SU-DHL-6 (cell line): ENCODE data around the gene TRPM7.

Experiments
- H2AFZ ChIP-seq: fragments of 200-600 bp; sonication (generic); 2 replicates; pipeline ENCODE4 v1.6.1; 2014; ENCODE audit warnings: low read depth, mild to moderate bottlenecking, moderate library complexity, mixed read lengths, antibody characterized with exemption, low read length; ENCODE audit not compliant: severe bottlenecking
- H3F3A ChIP-seq: fragments of 200-600 bp; shearing (Covaris generic); 2 replicates; pipeline ENCODE4 v1.6.0; 2016; ENCODE audit warnings: antibody characterized with exemption, mild to moderate bottlenecking; ENCODE audit not compliant: insufficient read depth
- H3K27ac ChIP-seq: fragments of 200-600 bp; sonication (generic); 2 replicates; pipeline ENCODE4 v1.5.1; 2016; ENCODE audit warnings: low read depth, mild to moderate bottlenecking, low read length, moderate library complexity, mixed read lengths
- H3K27me3 ChIP-seq: fragments of 200-600 bp; sonication (generic), shearing (Covaris generic); 2 replicates; pipeline ENCODE4 v1.6.0; 2014; ENCODE audit warnings: mild to moderate bottlenecking, low read length
- H3K36me3 ChIP-seq: fragments of 200-600 bp; sonication (generic); 2 replicates; pipeline ENCODE4 v1.6.1; 2014; ENCODE audit warnings: mild to moderate bottlenecking, low read length, mixed read lengths
- H3K4me2 ChIP-seq: fragments of 300-600, 200-600 bp; shearing (Covaris generic), sonication (generic); 2 replicates; pipeline ENCODE4 v1.6.0; 2014; ENCODE audit warnings: low read length, low read depth, mild to moderate bottlenecking; ENCODE audit not compliant: poor library complexity, severe bottlenecking
- H3K4me3 ChIP-seq: fragments of 200-600 bp; sonication (generic); 2 replicates; pipeline ENCODE4 v1.5.1; 2014; ENCODE audit warnings: antibody characterized with exemption, low read length, mild to moderate bottlenecking, mixed read lengths; ENCODE audit not compliant: insufficient read depth, poor library complexity, severe bottlenecking
- H3K79me2 ChIP-seq: fragments of 200-600 bp; sonication (generic); 2 replicates; pipeline ENCODE4 v1.6.1; 2014; ENCODE audit warnings: mild to moderate bottlenecking, low read length, moderate library complexity; ENCODE audit not compliant: insufficient read depth
- H3K9ac ChIP-seq: fragments of 200-600 bp; sonication (generic); 2 replicates; pipeline ENCODE4 v1.7.0; 2014; ENCODE audit warnings: mild to moderate bottlenecking, low read length
- H3K9me2 ChIP-seq: fragments of 200-600 bp; sonication (generic); replicated peaks from 2 replicates; pipeline ENCODE4 v1.6.1; 2014; ENCODE audit warnings: low read length; ENCODE audit not compliant: insufficient read depth
- H3K9me3 ChIP-seq: fragments of 200-600 bp; sonication (generic); 2 replicates; pipeline ENCODE4 v1.6.1; 2014; ENCODE audit warnings: low read length, mixed read lengths; ENCODE audit not compliant: insufficient read depth
- H4K20me1 ChIP-seq: fragments of 200-600 bp; sonication (generic); 2 replicates; pipeline ENCODE4 v1.6.1; 2014; ENCODE audit warnings: low read depth, mild to moderate bottlenecking, antibody characterized with exemption, low read length, moderate library complexity, mixed read lengths
- EZH2phosphoT487 ChIP-seq: fragments of 200-600 bp; sonication (generic), shearing (Covaris generic); conservative IDR thresholded peaks from 2 replicates; pipeline ENCODE4 v1.6.1; 2018; ENCODE audit warnings: mild to moderate bottlenecking, antibody characterized with exemption, low read length, moderate library complexity, mixed read lengths
- TF ChIP-seq, protein P1 (sequence below): fragments of 200-600 bp; sonication (generic); IDR thresholded peaks from one replicate; pipeline ENCODE4 v1.5.1; 2017; ENCODE audit warnings: antibody characterized with exemption, mild to moderate bottlenecking, low read length, moderate library complexity; ENCODE audit not compliant: insufficient read depth, poor library complexity, severe bottlenecking

The TRPM7 gene

DNA sequence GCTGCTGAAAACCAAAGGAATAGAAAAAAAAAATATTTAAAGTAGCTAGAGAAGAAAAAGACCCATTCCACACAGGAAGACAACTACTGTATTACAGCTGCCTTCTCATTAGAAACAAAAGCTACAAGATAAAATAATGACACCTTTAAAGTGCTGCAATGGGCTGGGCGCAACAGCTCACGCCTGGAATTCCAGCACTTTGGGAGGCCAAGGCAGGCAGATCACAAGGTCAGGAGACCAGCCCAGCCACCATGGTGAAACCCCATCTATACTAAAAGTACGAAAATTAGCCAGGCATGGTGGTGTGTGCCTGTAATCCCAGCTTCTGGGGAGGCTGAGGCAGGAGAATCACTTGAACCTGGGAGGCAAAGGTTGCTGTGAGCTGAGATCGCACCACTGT is 31.0 kb downstream of the TRPM7 start:
- Histone ChIP-seq H3K9me2 (no peaks in the 10 kb centered on the region), H3F3A (peaks cover 10% of the 10 kb centered on the region; the same call in 1 of the 2 replicates), H3K9me3 (no peaks in the 10 kb centered on the region), H3K9ac (no peak overlapping the region), H3K79me2 (no peaks in the 10 kb centered on the region), H4K20me1 (no peaks in the 10 kb centered on the region), H3K36me3 (peaks cover 21% of the 10 kb centered on the region), H3K4me3 (no peak overlapping the region), H2AFZ (no peak overlapping the region), H3K4me2 (no peak overlapping the region), H3K27me3 (no peaks in the 10 kb centered on the region), H3K27ac (no peak overlapping the region)
- no peak for TF ChIP-seq EZH2phosphoT487

DNA sequence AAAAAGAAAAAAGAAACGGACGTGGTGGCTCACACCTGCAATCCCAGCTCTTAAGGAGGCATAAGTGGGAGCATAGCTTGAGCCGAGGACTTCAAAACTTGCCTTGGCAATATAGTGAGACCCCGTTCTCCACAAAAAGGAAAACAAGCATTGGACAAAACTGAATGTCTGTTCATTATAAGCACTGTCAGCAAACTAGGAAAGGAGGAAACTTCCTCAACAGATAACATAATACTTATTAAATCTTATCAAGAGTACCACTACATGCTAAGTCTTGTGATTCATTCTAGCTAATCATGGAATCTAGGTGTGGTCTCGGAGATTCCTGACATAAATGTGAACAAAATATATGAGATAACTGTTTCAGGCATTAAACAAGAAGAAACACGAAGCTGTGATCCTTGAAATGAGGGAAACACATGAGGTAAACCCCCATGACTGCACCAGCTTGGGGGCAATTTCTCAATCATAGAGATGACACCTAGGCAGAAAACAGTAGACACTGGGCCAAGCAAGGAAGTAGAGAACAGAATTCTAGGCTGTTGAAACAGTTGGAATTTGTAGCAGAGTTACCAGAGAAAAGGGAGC is 33.3 kb downstream of the TRPM7 start:
- H3F3A ChIP-seq: 0 out of 2 replicates have a peak, but pooled peaks cover 7% of the 10 kb centered on the region
- H2AFZ ChIP-seq: no peak overlapping the region
- no peak overlapping the region for H3K4me2 ChIP-seq
- no peak overlapping the region for H3K27ac ChIP-seq
- H3K79me2 ChIP-seq: no peaks in the 10 kb centered on the region; the same call in 1 of the 2 replicates
- H3K9me3 ChIP-seq: no peaks in the 10 kb centered on the region
- H3K27me3 ChIP-seq: no peaks in the 10 kb centered on the region
- TF ChIP-seq, protein P1, sequence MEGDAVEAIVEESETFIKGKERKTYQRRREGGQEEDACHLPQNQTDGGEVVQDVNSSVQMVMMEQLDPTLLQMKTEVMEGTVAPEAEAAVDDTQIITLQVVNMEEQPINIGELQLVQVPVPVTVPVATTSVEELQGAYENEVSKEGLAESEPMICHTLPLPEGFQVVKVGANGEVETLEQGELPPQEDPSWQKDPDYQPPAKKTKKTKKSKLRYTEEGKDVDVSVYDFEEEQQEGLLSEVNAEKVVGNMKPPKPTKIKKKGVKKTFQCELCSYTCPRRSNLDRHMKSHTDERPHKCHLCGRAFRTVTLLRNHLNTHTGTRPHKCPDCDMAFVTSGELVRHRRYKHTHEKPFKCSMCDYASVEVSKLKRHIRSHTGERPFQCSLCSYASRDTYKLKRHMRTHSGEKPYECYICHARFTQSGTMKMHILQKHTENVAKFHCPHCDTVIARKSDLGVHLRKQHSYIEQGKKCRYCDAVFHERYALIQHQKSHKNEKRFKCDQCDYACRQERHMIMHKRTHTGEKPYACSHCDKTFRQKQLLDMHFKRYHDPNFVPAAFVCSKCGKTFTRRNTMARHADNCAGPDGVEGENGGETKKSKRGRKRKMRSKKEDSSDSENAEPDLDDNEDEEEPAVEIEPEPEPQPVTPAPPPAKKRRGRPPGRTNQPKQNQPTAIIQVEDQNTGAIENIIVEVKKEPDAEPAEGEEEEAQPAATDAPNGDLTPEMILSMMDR: no peak
- no peak for TF ChIP-seq EZH2phosphoT487
- no peak overlapping the region for H3K9ac ChIP-seq
- H4K20me1 ChIP-seq: no peaks in the 10 kb centered on the region
- no peak overlapping the region for H3K4me3 ChIP-seq
- no peaks in the 10 kb centered on the region for H3K9me2 ChIP-seq
- H3K36me3 ChIP-seq: peaks cover 25% of the 10 kb centered on the region

DNA sequence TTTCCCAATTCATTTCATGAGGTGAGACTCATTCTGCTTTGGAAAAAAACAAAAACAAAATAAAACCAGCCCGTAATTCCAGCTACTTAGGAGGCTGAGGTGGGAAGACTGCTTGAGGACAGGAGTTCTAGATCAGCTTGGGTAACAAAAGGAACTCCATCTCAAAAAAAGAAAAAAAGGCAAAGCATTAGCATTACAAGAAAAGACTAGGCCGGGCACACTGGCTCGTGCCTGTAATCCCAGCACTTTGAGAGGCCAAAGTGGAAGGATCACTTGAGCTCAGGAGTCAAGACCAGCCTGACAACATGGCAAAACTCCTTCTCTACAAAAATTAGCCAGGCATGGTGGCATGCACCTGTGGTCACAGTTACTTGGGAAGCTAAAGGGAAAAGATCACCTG is 33.9 kb downstream of the TRPM7 start:
- H4K20me1 ChIP-seq: no peaks in the 10 kb centered on the region
- TF ChIP-seq EZH2phosphoT487: no peak
- TF ChIP-seq, protein P1: no peak
- H2AFZ ChIP-seq: no peak overlapping the region
- H3K27ac ChIP-seq: no peak overlapping the region
- H3K27me3 ChIP-seq: no peaks in the 10 kb centered on the region
- no peak overlapping the region for H3K4me3 ChIP-seq
- H3F3A ChIP-seq: 0 out of 2 replicates have a peak, but pooled peaks cover 7% of the 10 kb centered on the region
- no peak overlapping the region for H3K9ac ChIP-seq
- peaks cover 29% of the 10 kb centered on the region for H3K36me3 ChIP-seq
- no peak overlapping the region for H3K4me2 ChIP-seq
- no peaks in the 10 kb centered on the region for H3K9me3 ChIP-seq
- H3K79me2 ChIP-seq: no peaks in the 10 kb centered on the region; the same call in 1 of the 2 replicates
- no peaks in the 10 kb centered on the region for H3K9me2 ChIP-seq

DNA sequence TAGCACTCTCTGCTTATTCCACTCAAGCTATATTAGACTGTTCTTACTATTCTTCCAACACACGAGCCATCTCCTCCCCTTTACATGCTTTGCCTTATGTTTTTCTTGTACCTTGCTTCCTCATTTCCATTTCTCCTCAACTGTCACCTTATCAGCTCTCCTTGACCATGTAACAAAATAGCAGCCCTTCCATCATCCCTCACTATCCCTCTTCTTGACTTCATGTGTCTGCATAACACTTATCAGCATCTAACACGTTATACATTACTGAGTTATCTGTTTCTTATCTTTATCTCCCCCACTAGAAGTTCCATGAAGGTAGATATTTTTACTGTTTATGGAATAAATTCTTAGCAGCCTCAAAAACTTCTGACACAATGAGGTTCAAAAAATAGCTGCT is 45.3 kb downstream of the TRPM7 start:
- H3K36me3 ChIP-seq: peaks cover 26% of the 10 kb centered on the region; the same call in 1 of the 2 replicates
- H3K9me2 ChIP-seq: no peaks in the 10 kb centered on the region
- H2AFZ ChIP-seq: no peak overlapping the region
- no peaks in the 10 kb centered on the region for H3F3A ChIP-seq
- no peaks in the 10 kb centered on the region; the same call in 1 of the 2 replicates for H4K20me1 ChIP-seq
- no peak overlapping the region for H3K4me3 ChIP-seq
- H3K9ac ChIP-seq: no peak overlapping the region
- TF ChIP-seq, protein P1: no peak
- no peak for TF ChIP-seq EZH2phosphoT487
- H3K79me2 ChIP-seq: peaks cover 10% of the 10 kb centered on the region; the same call in 1 of the 2 replicates
- H3K27ac ChIP-seq: no peak overlapping the region
- H3K27me3 ChIP-seq: no peaks in the 10 kb centered on the region
- H3K4me2 ChIP-seq: no peak overlapping the region
- no peaks in the 10 kb centered on the region for H3K9me3 ChIP-seq
